HUES64 (cell line): ENCODE results near the gene MAN1B1.

Experiments
- H3K27ac ChIP-seq: 2 replicates; pipeline ENCODE4 v1.7.0; 2013; ENCODE audit warnings: low read depth, low read length, inconsistent platforms
- H3K27me3 ChIP-seq: 2 replicates; pipeline ENCODE4 v1.6.1; 2013; ENCODE audit warnings: mild to moderate bottlenecking, low read length; ENCODE audit not compliant: insufficient read depth
- H3K36me3 ChIP-seq: 2 replicates; pipeline ENCODE4 v1.6.1; 2013; ENCODE audit warnings: mild to moderate bottlenecking, low read length; ENCODE audit not compliant: insufficient read depth
- H3K4me1 ChIP-seq: 2 replicates; pipeline ENCODE4 v1.6.1; 2013; ENCODE audit warnings: mild to moderate bottlenecking, low read length, moderate library complexity; ENCODE audit not compliant: insufficient read depth
- H3K4me3 ChIP-seq: 2 replicates; pipeline ENCODE4 v1.5.1; 2013; ENCODE audit warnings: mild to moderate bottlenecking, low read length, moderate library complexity
- H3K9ac ChIP-seq: 2 replicates; pipeline ENCODE4 v1.6.1; 2013; ENCODE audit warnings: mild to moderate bottlenecking, low read depth, low read length
- H3K9me3 ChIP-seq: 2 replicates; pipeline ENCODE4 v1.6.1; 2013; ENCODE audit warnings: low read depth, low read length; ENCODE audit not compliant: insufficient read depth
- WGBS: fragments of 150-250, 120-280 bp; methylation state at CpG from one replicate; pipeline ENCODE4 v1.1.7; 2013; ENCODE audit warnings: missing lambda C conversion rate; 5-methylcytosine and 5-hydroxymethylcytosine counted together

The MAN1B1 gene

GRCh38 chr9:137045294-137046087, 41.3 kb upstream of the MAN1B1 start:
- 6% methylated on average over 96 of the region's 96 CpGs for WGBS
- H3K36me3 ChIP-seq = no peaks in the 10 kb centered on the region
- peaks cover 61% of the 10 kb centered on the region for H3K27me3 ChIP-seq
- H3K9me3 ChIP-seq = no peaks in the 10 kb centered on the region
- H3K9ac ChIP-seq = no peak overlapping the region
- no peak overlapping the region for H3K27ac ChIP-seq
- H3K4me3 ChIP-seq = peak overlapping the region; percentile 69
- H3K4me1 ChIP-seq = peaks cover 3% of the 10 kb centered on the region; the same call in 1 of the 2 replicates

GRCh38 chr9:137046088-137046787, 40.5 kb upstream of the MAN1B1 start, which contains the start of gene NPDC1:
NPDC1 (minus strand) TSS chr9:137046177; CDS start chr9:137045989, 188 bp downstream.
- Histone ChIP-seq H3K4me3 (peak within 1 kb of the TSS; percentile 69), H3K36me3 (no peaks in the 10 kb centered on the region), H3K27me3 (peaks cover 69% of the 10 kb centered on the region), H3K4me1 (peaks cover 3% of the 10 kb centered on the region; the same call in 1 of the 2 replicates), H3K27ac (no peak within 1 kb of the TSS), H3K9me3 (no peaks in the 10 kb centered on the region), H3K9ac (no peak within 1 kb of the TSS)
- WGBS = 1% methylated on average over 57 of the region's 57 CpGs

GRCh38 chr9:137048655-137049543, 37.9 kb upstream of the MAN1B1 start:
- no peak overlapping the region for H3K9ac ChIP-seq
- H3K27me3 ChIP-seq = peaks cover 92% of the 10 kb centered on the region

GRCh38 chr9:137049544-137050449, 37.0 kb upstream of the MAN1B1 start:
- WGBS = 46% methylated on average over 38 of the region's 38 CpGs
- Histone ChIP-seq H3K4me1 (peaks cover 3% of the 10 kb centered on the region; the same call in 1 of the 2 replicates), H3K4me3 (no peak overlapping the region), H3K36me3 (no peaks in the 10 kb centered on the region), H3K27me3 (peaks cover 92% of the 10 kb centered on the region), H3K9me3 (no peaks in the 10 kb centered on the region), H3K27ac (no peak overlapping the region), H3K9ac (no peak overlapping the region)

More at GRCh38 chr9:137048655-137049543, 37.9 kb upstream of the MAN1B1 start:
- Histone ChIP-seq H3K9me3 (no peaks in the 10 kb centered on the region), H3K4me1 (peaks cover 3% of the 10 kb centered on the region; the same call in 1 of the 2 replicates), H3K4me3 (no peak overlapping the region), H3K36me3 (no peaks in the 10 kb centered on the region), H3K27ac (no peak overlapping the region)
- 47% methylated on average over 72 of the region's 72 CpGs for WGBS

- no peak overlapping the region for H3K4me3 ChIP-seq
- H3K36me3 ChIP-seq = no peaks in the 10 kb centered on the region
- H3K4me1 ChIP-seq = no peaks in the 10 kb centered on the region
- H3K9me3 ChIP-seq = no peaks in the 10 kb centered on the region
- H3K27ac ChIP-seq = no peak overlapping the region
- WGBS = 79% methylated on average over 5 of the region's 5 CpGs
- peaks cover 92% of the 10 kb centered on the region for H3K27me3 ChIP-seq
- H3K9ac ChIP-seq = no peak overlapping the region
Observed at GRCh38 chr9:137050570-137050969, 36.2 kb upstream of the MAN1B1 start.

- Histone ChIP-seq H3K27me3 (peaks cover 92% of the 10 kb centered on the region), H3K27ac (no peak overlapping the region), H3K36me3 (no peaks in the 10 kb centered on the region), H3K9ac (no peak overlapping the region), H3K9me3 (no peaks in the 10 kb centered on the region), H3K4me3 (no peak overlapping the region), H3K4me1 (no peaks in the 10 kb centered on the region)
- WGBS = 92% methylated on average over 17 of the region's 17 CpGs
Observed at GRCh38 chr9:137051145-137051724, 35.5 kb upstream of the MAN1B1 start.

- 72% methylated on average over 7 of the region's 8 CpGs for WGBS
- no peak overlapping the region for H3K4me3 ChIP-seq
- H3K4me1 ChIP-seq = no peaks in the 10 kb centered on the region
- H3K36me3 ChIP-seq = no peaks in the 10 kb centered on the region
- H3K27ac ChIP-seq = no peak overlapping the region
- H3K9me3 ChIP-seq = no peaks in the 10 kb centered on the region
- no peak overlapping the region for H3K9ac ChIP-seq
- H3K27me3 ChIP-seq = peaks cover 85% of the 10 kb centered on the region
Observed at GRCh38 chr9:137052293-137052692, 34.5 kb upstream of the MAN1B1 start.

- Histone ChIP-seq H3K9ac (no peak overlapping the region), H3K4me3 (peak overlapping the region; percentile 50), H3K4me1 (no peaks in the 10 kb centered on the region), H3K27me3 (peaks cover 75% of the 10 kb centered on the region), H3K27ac (no peak overlapping the region), H3K36me3 (no peaks in the 10 kb centered on the region), H3K9me3 (no peaks in the 10 kb centered on the region)
- WGBS = 14% methylated on average over 71 of the region's 71 CpGs
Observed at GRCh38 chr9:137052998-137053943, 33.5 kb upstream of the MAN1B1 start.
